SIG-M5 treated with dmso at 0.1 percent for 504 hours (cell line): ENCODE measurements around the gene SLC35A4.
"Not testable (repeated sequence)": the region's sequence is repeated elsewhere in the genome, so short reads cannot be mapped to it uniquely, and the experiment has no call there.

ENCODE experiments used
- DNase-seq: peaks from one replicate; lab custom pipeline; 2025; ENCODE audit not compliant: unreplicated experiment; lab: John Stamatoyannopoulos, UW

SLC35A4 gene

DNA sequence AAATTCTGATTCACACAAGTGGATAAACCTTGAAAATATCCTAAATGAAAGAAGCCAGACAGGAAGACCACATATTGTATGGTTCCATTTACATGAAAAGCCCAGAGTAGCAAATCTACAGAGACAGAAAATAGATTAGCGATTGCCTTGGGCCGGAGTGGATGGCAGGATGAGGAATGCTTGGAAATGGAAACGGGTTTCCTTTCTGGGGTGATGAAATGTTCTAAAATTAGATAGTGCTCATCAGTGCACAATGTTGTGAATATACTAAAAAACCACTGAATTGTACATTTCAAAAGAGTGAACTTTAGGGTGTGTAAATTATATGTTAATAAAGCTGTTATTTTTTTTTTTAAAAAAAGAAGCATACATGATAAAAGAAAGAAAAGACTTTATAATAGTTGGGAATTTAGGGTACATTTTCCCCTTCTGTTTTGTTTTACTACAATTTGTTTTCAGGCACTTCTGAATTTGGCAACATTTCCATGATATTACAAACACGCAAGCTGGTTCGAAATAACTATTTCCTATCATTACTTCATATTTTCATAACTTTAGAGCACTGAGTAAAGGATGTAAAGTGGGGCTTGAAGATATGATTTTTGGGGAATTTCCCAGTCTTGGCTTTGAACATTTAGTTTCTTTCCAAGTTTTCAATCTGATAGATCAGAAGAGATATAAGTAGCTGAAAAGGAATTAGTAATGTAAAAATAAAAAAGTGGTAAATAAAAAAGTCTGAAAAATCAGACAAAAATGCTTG is 23.9 kb downstream of the SLC35A4 start:
- no peak for DNase-seq

DNA sequence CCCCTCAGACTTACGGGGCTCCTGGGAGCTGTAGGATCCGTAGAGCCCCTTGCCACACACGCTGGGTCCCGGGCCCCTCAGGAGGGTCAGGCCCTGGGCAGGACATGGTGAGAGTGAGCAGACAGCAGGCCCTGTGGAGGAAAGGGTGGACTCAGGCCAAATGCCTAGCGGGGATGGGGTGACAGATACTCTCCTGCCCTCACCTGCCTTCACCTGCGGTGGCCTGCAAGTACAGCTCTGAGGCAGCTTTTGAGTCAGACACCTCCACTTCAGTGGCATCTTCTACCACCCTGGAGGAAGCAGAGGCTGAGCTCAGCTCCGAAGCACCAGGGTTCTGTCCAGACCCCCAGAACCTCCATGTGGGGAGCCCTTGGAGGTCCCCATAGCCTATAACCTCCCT is 26.2 kb downstream of the SLC35A4 start:
- no peak for DNase-seq

DNA sequence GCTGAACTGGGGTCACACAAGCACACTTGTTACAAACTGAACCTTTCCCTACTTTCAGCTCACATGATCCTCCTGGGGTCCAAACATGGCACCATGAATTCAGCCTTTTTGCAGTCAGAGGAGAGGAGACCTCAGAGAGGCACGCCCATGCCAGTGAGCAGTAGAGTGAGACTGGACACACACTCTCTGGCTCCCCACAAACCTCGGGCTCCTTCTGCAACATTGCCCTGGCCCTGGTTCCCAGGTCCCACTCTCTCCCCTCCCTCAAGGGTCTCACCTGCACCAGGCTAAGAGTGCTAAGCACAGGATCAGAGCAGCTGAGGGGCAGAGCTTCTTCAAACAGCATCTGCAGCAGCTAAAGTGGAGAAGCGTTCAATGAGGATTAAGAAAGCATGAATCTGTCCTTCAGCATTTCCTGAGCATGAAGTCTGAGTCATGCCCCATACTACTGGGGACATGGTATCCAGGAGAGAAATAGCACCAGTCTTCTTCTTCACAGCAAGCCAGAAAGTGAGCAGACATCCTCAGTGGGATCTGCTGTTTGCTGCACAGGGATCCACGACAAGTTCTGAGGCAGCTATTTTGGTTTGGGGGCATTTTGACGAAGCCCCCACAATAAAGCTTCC is 27.2 kb downstream of the SLC35A4 start:
- DNase-seq, result peak; percentile 52

DNA sequence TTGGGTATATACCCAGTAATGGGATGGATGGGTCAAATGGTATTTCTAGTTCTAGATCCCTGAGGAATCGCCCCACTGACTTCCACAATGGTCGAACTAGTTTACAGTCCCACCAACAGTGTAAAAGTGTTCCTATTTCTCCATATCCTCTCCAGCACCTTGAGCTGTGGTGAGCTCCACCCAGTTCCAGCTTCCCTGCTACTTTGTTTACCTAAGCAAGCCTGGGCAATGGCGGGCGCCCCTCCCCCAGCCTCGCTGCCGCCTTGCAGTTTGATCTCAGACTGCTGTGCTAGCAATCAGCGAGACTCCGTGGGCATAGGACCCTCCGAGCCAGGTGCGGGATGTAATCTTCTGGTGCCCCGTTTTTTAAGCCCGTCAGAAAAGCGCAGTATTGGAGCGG is 28.4 kb downstream of the SLC35A4 start:
- DNase-seq, result not testable (repeated sequence)

DNA sequence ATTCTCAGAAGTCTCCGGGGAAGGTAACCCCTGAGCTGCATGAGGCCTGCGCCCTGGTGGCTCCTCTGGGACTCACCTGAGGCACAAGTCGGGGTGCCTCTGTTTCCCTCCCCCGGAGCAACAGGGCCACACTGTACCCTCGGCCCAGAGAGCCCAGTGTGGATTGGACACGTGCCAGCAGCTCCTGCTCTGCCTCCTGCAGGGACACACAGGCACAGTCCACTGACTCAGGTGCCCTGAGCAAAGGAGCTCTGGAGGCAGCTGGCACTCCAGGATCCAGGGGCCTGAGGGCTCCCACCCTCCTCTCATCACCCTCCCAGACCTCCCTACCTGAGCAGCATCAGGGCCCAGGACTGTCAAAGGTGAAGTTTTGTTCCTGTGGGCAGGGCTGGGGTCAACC is 29.5 kb downstream of the SLC35A4 start:
- no peak for DNase-seq

DNA sequence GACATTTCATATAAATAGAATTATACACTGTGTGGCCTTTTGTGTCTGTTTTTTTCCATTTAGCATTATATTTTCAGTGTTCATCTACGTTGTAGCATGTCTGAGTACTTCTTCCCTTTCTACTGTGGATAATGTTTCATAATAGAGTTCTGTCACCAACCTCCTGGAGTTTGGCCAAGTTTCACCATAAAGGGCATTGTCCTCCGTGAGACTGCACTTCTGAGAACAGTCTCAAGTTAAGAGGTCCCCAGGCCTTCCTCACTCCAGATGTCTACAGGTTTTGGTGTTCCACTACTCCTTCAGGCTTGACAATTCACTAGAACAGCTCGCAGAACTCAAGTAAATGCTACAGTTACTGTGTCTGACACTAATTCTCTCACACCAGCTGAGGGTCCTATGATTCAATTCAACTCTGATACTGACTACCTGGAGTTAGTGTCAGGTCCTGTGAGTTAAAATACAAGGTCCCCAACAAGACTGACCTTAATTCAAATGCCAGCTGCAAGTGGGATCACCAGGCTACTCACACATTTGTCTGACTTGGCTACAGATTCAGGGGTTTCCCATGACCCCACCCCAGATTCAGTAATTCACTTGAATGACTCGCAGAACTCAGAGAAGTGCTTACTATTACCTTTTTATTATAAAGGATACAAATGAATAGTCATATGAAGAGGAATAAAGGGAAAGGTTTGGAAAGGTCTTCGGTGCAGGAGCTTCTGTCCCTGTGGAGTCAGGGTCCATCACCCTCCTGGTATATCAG is 31.1 kb downstream of the SLC35A4 start:
- peak; percentile 95 for DNase-seq

DNA sequence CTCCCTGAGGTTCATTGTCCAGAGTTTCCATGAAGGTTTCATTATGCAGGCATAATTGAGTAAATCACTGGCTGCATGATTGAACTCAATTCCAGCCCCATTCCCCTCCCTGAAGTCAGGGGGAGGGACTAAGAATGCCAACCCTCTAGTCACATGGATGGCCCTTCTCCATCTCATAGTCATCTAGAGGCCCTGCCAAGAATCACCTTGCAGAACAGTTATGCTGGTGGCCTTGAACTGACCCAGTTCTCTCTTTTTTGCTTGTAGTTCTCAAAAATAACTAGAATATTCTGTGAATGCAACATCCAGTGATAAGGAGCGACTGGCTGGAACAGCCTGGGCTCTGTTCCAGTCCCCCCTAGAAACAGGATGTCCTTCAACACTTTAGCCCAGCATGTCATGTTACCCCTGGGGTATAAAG is 31.7 kb downstream of the SLC35A4 start:
- no peak for DNase-seq

DNA sequence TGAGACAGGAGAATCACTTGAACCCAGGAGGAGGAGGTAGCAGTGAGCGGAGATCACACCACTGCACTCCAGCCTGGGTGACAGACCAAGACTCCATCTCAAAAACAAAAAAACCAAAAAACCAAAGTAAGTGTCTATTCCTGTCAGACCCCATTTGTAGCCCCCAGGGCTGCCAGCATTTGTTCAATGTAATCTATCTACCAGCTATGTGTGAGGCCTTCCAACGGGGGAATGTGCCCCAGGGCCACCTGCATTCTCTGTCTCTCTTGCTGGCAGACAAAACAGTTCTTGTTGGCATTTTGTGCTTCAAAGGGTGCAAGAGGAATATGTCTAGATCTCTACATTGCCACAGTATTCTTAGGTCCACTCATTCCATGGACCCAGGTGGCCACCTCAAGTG is 34.2 kb downstream of the SLC35A4 start:
- no peak for DNase-seq

DNA sequence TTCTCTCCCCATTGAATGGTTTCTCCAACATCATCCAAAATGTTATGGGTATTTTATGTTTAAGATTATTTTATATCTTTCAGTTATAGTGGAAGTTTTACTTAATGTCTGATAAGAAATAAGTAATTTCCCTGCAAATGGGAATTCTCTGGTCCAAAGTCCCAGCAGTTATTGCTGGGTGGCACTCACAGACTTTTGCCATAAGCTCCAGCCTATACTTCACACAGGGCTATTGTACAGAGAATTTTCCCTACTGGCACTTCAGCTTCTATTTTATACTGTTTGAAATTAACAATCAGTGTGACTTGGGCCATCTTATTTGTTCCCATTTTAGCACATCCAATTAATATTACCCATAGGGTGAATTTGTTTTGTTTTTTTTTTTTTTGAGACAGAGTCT is 35.5 kb downstream of the SLC35A4 start:
- no peak for DNase-seq

DNA sequence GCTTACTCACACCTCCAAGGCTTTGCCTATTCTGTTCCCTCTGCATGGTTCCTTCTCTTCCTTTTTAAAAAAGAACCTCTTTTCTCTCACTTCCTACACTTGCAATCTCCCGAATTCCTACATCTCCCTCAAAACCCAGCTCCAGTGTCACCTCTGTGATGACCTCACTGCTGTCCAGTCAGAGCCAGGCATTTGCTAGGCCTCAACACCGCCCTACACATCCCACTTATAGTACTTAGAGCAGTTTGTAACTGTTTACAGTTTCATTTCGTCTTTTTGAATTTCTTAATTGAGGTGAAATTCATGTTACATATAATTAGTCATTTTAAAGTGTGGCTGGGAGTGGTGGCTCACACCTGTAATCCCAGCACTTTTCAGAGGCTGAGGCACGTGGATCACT is 37.5 kb downstream of the SLC35A4 start:
- peak; percentile 20 for DNase-seq

DNA sequence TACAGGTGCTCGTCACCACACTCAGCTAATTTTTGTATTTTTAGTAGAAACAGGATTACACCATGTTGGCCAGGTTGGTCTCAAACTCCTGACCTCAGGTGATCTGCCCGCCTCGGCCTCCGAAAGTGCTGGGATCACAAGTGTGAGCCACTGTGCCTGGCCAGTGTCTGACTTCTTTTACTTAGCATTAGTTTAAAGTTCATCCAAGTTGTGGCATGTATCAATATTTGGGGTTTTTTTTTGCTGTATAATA is 38.7 kb downstream of the SLC35A4 start:
- not testable (repeated sequence) for DNase-seq

DNA sequence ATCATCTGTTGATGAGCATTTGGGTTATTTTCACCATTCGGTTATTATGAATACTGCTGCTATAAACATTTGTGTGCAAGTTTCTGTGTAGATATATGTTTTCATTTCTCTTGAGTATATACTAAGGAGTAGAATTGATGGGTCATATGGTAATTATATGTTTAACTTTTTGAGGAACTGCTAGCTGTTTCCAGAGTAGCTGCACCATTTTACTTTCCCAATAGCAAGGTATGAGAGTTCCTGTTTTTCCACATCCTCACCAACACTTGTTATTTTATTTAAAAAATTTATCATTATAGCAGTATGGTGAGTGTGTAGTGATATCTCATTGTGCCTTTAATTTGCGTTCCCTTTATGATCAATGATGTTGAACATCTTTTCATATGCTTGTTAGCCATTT is 39.1 kb downstream of the SLC35A4 start:
- peak; percentile 35 for DNase-seq

DNA sequence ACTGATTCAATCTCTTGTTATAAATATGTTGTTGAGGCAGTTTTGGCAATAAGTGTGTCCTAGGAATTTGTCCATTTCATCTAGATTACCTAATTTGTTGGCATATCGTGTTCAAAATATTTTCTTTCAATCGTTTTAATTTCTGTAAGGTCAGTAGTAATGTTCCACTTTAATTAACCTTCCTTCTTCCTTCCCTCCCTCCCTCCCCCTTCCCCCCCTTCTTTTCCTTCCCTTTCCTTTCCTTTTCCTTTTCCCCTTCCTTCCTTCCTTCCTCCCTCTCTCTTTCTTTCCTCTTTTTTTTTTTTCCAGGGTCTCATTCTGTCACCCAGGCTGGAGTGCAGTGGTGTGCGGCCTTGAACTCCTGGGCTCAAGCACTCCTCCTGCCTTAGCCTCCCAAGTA is 41.3 kb downstream of the SLC35A4 start:
- no peak for DNase-seq

DNA sequence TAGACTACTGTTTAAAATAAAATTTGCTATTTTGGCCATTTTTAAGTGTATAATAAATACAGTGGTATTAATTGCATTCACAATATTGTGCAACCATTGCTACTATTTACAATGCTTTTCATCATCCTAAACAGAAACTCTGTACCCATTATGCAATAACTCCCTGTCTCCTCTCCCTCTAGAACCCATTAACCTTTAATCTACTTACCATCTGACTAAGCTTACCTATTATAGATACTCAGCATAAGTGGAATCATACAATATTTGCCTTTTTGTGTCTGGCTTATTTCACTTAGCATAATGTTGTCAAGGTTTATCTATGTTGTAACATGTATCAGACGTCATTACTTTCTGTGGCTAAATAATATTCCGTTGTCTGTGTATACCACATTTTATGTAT is 42.4 kb downstream of the SLC35A4 start:
- peak; percentile 82 for DNase-seq

DNA sequence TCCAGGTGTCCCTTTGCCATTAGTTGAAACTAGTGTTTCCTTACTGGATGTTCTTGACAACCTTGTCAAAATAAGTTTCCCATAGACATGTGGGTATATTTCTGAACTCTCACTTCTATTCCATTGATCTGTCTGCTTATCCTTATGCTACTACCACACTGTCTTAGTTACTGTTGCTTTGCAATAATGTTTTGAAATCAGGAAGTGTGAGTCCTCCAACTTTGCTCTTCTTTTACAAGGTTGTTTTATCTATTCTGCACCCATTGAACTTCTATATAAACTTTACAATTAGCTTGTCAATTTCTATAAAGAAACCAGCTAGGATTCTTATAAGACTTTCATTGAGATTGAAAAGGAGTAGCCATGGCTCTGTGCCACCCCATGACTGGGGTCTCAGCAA is 44.1 kb downstream of the SLC35A4 start:
- DNase-seq, result peak; percentile 85

DNA sequence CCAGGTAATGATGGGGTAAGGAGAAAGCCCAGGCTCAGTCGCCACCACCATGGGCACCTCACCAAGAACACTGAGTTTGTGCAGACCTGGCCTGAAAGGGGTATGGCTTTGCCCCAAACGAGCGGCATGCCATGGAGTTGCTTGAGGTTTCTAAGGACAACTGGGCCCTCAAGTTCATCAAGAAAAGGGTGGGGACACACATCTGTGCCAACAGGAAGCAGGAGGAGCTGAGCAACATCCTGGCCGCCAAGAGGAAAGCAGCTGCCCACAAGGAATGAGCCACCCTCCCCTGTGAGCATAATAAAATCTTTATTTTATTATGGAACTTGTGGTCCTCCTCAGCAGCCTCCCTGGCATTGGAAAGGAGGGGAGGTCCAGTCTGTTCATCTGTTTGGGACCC is 44.5 kb downstream of the SLC35A4 start:
- DNase-seq, result peak; percentile 73

DNA sequence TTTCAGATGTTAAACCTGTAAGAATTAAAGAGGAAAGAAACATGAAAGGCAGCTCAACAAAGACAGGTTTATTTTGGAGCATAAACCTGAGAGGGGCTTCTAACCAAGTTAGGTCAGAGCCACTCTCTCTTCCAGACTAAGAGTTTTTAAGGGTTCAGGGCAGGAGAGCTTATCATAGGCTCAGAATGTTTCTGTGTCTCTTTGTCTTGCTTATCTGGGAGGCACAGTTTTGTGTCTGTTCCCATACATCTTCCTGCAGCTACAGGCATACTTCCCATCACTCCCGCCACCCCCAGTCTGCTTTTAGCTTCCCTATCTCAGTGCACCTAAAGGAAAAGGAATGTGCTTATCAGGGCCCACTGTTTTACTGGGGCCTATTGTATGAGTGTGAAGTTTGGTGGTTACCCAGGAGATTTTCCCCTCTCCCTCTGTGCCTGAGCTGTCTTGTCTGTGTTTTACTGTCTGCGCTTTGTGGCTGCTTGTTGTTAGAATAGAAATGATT is 46.4 kb downstream of the SLC35A4 start:
- DNase-seq, result no peak
